Measurements from ENCODE around the gene KRTAP4-5. TPM values are rescaled to one million over a fixed set of nuclear protein-coding genes. Genes with fewer than 3 reads are reported as not detected.

KRTAP4-5 gene
- total RNA-seq, 1 experiment from 2014 or later = not detected

DNA sequence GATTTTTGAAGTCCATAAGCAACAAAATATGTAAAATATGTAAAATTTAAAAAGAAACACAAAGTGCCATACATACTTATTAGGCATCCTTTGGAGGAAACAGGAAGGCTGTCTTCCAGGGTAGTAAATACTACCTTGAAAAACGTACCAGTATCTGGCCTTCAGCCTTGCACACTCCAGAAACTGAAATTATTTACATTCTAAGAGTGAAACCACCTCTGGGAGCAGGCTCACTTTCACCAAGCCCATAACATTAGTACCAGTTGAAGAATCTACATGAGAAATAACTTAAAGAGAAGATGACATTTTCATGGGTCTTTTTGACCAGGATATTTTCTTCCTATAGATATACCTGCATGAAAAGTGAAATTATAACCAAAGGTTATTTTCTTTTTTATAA is 46.4 kb upstream of the KRTAP4-5 start:
- CTCF ChIA-PET = no interaction called here
- ATAC-seq (no peak), DNase-seq (ENCODE audit: low spot score) (no peak)
- no peaks in the 10 kb centered on the region; the same call in 1 of the 2 replicates for H3K27me3 Mint-ChIP-seq (ENCODE audit: low read depth)
- H3K27ac Mint-ChIP-seq = no peak overlapping the region
- H3K9me3 Mint-ChIP-seq = peaks cover 28% of the 10 kb centered on the region
- H3K36me3 Mint-ChIP-seq = peaks cover 7% of the 10 kb centered on the region
- POLR2A ChIA-PET = interaction anchor here (0.7 kb wide), 1 partner anchor 383 kb away, joined by 5 read pairs; no protein-coding TSS in a partner anchor
- H3K4me1 Mint-ChIP-seq = no peaks in the 10 kb centered on the region
- TF ChIP-seq MYBL2 (CRISPR knock-in tag; IDR thresholded peaks at IDR 0.05) (no peak), TP53 (CRISPR knock-in tag; IDR thresholded peaks at IDR 0.05) (no peak), GABPB1 (CRISPR knock-in tag; IDR thresholded peaks at IDR 0.05) (no peak), ESRRA (CRISPR knock-in tag; IDR thresholded peaks at IDR 0.05; ENCODE audit: borderline replicate concordance) (no peak), TEAD1 (CRISPR knock-in tag; IDR thresholded peaks at IDR 0.05) (no peak), RORB (CRISPR knock-in tag; IDR thresholded peaks at IDR 0.05) (no peak), PRRX2 (CRISPR knock-in tag; IDR thresholded peaks at IDR 0.05) (no peak), GTF2I (CRISPR knock-in tag; conservative IDR thresholded peaks at IDR 0.05) (no peak), CREB1 (CRISPR knock-in tag; IDR thresholded peaks at IDR 0.05) (no peak)
- TF ChIP-seq, protein P1, sequence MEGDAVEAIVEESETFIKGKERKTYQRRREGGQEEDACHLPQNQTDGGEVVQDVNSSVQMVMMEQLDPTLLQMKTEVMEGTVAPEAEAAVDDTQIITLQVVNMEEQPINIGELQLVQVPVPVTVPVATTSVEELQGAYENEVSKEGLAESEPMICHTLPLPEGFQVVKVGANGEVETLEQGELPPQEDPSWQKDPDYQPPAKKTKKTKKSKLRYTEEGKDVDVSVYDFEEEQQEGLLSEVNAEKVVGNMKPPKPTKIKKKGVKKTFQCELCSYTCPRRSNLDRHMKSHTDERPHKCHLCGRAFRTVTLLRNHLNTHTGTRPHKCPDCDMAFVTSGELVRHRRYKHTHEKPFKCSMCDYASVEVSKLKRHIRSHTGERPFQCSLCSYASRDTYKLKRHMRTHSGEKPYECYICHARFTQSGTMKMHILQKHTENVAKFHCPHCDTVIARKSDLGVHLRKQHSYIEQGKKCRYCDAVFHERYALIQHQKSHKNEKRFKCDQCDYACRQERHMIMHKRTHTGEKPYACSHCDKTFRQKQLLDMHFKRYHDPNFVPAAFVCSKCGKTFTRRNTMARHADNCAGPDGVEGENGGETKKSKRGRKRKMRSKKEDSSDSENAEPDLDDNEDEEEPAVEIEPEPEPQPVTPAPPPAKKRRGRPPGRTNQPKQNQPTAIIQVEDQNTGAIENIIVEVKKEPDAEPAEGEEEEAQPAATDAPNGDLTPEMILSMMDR (IDR thresholded peaks at IDR 0.05) = no peak
- TF ChIP-seq, protein P2, sequence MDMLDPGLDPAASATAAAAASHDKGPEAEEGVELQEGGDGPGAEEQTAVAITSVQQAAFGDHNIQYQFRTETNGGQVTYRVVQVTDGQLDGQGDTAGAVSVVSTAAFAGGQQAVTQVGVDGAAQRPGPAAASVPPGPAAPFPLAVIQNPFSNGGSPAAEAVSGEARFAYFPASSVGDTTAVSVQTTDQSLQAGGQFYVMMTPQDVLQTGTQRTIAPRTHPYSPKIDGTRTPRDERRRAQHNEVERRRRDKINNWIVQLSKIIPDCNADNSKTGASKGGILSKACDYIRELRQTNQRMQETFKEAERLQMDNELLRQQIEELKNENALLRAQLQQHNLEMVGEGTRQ (CRISPR knock-in tag; IDR thresholded peaks at IDR 0.05) = no peak
- TF ChIP-seq, protein P3, sequence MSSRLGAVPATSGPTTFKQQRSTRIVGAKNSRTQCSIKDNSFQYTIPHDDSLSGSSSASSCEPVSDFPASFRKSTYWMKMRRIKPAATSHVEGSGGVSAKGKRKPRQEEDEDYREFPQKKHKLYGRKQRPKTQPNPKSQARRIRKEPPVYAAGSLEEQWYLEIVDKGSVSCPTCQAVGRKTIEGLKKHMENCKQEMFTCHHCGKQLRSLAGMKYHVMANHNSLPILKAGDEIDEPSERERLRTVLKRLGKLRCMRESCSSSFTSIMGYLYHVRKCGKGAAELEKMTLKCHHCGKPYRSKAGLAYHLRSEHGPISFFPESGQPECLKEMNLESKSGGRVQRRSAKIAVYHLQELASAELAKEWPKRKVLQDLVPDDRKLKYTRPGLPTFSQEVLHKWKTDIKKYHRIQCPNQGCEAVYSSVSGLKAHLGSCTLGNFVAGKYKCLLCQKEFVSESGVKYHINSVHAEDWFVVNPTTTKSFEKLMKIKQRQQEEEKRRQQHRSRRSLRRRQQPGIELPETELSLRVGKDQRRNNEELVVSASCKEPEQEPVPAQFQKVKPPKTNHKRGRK (CRISPR knock-in tag; IDR thresholded peaks at IDR 0.05; ENCODE audit: borderline replicate concordance) = no peak
- TF ChIP-seq, protein P4, sequence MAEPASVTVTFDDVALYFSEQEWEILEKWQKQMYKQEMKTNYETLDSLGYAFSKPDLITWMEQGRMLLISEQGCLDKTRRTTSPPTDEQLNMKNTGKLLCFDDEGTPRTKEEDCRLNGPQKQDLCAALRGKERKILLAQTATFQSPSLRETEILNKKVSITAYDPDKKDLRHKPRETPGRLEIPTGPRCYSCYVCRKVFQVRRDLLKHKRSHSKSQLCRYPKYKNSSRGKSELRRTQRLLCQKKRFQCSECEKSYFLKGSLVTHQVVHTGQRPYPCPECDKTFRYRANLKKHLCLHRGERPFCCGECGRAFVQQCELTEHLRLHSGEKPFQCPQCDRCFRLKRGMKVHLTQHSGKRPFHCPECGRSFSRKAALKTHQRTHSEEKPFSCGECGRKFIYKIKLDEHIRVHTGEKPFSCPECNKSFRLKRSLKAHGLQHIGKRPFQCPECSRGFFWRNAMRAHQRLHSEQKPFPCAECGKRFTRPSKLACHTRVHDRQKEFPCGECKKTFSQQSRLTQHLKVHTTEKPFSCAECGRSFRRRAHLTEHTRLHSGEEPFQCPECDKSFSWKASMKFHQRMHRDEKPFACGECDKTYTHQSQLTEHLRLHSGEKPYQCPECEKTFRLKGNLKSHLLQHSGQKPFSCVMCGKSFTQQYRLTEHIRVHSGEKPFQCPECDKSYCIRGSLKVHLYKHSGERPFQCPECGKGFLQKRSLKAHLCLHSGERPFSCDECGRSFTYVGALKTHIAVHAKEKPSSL (CRISPR knock-in tag; conservative IDR thresholded peaks at IDR 0.05) = no peak
- TF ChIP-seq, protein P5, sequence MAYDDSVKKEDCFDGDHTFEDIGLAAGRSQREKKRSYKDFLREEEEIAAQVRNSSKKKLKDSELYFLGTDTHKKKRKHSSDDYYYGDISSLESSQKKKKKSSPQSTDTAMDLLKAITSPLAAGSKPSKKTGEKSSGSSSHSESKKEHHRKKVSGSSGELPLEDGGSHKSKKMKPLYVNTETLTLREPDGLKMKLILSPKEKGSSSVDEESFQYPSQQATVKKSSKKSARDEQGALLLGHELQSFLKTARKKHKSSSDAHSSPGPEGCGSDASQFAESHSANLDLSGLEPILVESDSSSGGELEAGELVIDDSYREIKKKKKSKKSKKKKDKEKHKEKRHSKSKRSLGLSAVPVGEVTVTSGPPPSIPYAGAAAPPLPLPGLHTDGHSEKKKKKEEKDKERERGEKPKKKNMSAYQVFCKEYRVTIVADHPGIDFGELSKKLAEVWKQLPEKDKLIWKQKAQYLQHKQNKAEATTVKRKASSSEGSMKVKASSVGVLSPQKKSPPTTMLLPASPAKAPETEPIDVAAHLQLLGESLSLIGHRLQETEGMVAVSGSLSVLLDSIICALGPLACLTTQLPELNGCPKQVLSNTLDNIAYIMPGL (CRISPR knock-in tag; IDR thresholded peaks at IDR 0.05) = no peak
- TF ChIP-seq, protein P6, sequence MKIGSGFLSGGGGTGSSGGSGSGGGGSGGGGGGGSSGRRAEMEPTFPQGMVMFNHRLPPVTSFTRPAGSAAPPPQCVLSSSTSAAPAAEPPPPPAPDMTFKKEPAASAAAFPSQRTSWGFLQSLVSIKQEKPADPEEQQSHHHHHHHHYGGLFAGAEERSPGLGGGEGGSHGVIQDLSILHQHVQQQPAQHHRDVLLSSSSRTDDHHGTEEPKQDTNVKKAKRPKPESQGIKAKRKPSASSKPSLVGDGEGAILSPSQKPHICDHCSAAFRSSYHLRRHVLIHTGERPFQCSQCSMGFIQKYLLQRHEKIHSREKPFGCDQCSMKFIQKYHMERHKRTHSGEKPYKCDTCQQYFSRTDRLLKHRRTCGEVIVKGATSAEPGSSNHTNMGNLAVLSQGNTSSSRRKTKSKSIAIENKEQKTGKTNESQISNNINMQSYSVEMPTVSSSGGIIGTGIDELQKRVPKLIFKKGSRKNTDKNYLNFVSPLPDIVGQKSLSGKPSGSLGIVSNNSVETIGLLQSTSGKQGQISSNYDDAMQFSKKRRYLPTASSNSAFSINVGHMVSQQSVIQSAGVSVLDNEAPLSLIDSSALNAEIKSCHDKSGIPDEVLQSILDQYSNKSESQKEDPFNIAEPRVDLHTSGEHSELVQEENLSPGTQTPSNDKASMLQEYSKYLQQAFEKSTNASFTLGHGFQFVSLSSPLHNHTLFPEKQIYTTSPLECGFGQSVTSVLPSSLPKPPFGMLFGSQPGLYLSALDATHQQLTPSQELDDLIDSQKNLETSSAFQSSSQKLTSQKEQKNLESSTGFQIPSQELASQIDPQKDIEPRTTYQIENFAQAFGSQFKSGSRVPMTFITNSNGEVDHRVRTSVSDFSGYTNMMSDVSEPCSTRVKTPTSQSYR (CRISPR knock-in tag; IDR thresholded peaks at IDR 0.05) = no peak
- TF ChIP-seq, protein P7, sequence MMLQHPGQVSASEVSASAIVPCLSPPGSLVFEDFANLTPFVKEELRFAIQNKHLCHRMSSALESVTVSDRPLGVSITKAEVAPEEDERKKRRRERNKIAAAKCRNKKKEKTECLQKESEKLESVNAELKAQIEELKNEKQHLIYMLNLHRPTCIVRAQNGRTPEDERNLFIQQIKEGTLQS (CRISPR knock-in tag; conservative IDR thresholded peaks at IDR 0.05) = no peak
- no peak overlapping the region for H3K4me3 Mint-ChIP-seq
